GM19238 (cell line): ENCODE measurements around the gene RCOR3.
"Not testable (repeated sequence)": the region's sequence is repeated elsewhere in the genome, so short reads cannot be mapped to it uniquely, and the experiment has no call there.

ENCODE experiments used
- DNase-seq: peaks from one replicate; pipeline ENCODE4 v3.0.0; 2011; ENCODE audit warnings: low spot score; ENCODE audit not compliant: insufficient read length

RCOR3 gene

DNA sequence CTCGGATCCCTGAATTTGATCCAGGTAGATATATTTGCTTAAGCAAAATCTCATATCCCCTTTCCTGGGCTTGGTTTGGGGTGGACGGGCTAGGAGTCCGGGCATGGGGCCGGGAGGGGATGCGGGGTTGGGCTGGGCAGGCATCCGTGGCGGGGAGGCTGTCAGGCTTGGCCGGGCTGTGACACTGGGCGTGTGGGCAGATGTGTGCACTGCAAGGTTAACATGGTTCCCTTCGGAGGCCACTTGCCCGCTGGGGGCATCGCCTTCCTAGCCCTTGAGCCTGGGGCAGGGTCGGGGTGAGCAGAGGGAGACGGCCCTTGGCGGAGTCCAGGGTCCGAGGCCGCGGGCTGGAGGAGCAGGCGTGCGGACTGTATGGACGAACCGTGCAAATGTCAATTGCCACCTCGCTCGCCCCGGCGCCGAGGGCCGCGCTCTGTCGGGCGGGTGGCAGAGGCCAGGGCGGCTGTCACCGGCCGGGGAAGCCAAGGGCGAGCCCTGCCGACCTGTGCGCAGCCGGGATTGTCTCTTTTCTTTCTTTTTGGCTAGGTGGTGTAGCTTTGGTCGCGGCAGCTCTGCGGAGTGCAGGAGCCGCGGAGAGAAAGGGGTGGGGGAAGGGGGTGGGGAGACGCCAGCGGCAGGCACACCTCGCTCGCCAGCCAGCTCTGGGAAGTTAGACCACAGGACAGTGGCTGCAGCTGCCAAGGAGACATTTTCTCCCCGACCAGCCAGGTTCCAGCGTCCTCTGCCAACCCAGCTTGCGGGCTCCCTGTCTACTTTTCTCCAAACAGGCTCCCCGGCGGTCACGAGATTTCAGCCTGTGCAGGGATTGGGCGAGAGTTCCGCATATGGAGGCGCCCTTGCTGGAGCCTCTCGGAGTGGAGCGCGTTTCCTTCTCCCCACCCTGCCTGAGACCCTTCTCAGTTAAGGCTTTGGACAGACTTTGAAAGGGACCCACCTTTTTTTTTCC is 1.3 kb downstream of the RCOR3 start:
- peak; percentile 42 for DNase-seq

DNA sequence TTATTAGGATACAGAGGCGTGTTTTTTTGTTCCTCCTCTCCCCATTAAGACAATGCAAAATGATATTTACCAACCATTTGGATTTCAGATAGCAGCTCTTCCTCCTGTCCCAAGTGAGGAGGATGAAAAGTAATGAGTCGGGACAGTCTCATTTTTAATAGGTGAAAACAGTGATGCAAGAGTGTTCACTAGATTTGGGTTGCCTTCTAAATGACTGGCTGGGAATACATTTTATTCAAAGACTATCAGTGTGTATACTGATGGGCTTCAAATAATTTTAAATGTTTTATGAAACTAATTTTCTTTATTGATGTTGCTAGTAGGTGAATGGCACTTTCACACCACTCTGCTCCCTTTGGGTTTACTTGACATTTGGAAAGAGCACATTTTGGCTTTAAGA is 2.1 kb downstream of the RCOR3 start:
- no peak for DNase-seq

DNA sequence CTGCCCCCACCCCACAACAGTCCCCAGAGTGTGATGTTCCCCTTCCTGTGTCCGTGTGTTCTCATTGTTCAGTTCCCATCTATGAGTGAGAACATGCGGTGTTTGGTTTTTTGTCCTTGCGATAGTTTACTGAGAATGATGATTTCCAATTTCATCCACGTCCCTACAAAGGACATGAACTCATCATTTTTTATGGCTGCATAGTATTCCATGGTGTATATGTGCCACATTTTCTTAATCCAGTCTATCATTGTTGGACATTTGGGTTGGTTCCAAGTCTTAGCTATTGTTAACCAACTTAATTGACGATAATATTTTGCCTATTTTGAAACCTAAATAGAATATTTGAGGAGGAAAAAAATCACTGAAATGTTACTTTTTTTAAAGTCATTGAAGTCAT is 3.9 kb downstream of the RCOR3 start:
- DNase-seq: not testable (repeated sequence)

DNA sequence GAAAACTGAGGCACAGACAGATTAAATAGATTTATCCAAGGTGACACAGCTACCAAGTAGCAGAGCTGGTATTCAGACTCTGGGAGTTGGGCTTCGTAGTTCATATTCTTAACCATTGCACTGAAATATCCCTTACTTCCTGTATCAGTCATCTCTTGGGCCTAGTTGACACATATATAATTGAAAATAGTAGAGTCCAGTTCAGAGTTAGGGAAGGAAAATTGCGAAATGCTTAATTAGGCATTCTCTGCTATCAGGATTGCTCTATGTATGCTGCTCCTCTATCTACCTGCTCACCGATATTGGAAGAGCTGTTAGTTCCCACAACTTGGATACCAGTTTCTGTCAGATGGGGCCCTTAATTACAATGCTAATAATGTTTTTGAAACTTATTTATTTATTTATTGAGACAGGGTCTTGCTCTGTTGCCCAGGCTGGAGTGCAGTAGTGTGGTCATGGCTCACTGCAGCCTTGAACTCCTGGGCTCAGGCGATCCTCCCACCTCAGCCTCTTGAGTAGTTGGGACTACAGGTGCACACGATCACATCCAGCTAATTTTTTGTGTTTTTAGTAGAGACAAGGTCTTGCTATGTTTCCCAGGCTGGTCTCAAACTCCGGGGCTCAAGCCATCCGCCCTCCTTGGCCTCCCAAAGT is 8.2 kb downstream of the RCOR3 start:
- no peak for DNase-seq

DNA sequence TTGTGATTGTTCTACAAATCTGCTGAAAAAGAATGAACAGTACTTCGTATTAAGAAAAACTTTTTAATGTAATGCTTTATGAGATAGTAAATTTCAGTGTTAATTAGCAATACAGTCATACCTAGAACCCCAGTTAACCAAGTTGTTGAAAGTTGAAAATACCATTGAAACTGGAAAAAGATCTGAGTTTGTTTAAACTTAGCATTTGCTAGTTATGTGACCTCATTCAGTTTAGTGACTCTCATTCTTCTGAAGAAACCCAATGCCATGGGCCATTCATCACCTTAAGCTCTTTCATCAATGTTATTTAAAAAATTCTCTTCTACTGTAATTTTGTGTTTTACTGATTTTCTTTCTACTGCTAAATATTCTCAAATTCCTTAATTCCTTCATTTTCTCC is 20.2 kb downstream of the RCOR3 start:
- no peak for DNase-seq

DNA sequence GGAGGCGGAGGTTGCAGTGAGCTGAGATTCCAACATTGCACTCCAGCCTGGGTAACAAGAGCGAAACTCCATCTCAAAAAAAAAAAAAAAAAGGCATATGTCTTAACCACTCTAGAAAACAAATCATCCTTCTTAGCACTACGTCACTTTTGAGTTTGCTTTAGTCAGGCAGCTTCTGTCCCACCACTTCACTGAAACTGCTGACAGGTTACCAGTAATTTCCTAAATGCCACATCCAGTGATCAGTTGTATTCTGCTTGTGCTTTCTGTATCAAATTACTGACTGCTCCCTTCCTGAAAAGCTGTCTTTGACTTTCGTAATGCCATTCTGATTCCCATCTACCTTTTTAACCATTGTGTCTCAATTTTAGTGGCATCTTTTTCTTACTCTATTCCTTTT is 21.7 kb downstream of the RCOR3 start:
- DNase-seq: no peak

DNA sequence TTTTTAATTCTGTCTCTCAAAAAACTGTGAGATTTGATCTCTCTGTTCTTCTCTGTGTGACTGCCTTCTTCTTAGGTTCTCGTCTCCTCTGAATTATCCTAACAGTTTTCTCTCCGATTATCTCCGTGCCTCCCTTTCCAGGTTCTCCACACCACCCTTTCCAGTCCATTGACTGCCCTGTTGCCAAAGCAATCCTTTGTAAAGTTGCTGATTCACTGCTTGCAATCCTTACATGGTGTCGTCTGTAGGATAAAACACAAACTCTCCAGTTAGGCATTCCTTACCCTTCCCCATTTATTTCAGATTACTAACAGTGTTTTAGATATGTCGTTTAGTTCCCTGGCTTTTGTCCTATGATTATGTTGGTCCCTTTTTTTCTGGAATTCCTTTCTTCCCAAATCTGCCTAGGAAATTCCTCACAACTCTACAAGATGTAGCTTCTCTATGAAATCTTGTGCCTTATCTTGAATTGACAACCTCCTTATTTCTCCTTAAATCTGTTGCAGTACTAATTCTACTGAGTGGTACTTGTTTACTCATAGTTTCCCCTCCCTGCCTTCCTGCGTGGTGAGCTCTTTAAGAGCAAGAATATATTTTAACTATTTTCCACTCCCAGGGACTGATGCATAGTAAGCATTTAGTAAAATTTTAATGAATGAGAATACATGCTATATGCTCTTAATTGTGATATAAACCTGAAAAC is 22.3 kb downstream of the RCOR3 start:
- no peak for DNase-seq

DNA sequence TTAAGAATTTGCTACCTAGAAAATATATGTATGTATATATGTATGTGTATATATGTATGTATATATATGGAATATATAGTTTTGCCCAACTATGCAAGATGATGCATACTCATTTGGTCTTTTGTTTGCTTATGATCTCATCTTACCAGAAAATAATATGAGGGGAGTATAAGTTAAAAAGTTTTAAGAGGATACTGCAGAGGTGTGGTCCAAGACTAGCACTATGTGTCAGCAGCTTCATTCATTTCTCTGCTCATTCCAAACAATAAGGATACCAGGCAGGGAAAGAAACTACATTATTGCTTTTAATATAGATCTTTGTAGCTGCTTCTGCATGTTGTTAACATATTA is 22.8 kb downstream of the RCOR3 start:
- DNase-seq: no peak

DNA sequence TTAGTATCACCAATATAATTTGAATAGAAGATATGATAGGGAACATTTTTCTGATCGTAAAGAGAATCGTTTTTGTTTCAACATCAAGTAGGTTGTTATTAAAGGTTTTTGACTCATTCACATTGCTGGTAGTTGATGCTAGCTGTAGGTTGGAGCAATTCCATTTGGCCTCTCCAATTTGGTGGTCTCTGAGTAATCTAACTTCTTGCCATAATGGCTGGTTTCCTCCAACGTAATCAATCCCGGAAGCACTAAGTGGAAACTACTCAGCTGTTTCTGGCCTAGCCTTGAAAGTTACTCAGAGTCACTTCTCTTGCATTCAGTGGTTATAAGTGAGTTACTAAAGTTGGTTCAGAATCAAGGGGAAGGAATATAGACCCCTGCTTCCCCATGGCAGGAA is 26.0 kb downstream of the RCOR3 start:
- DNase-seq: no peak

DNA sequence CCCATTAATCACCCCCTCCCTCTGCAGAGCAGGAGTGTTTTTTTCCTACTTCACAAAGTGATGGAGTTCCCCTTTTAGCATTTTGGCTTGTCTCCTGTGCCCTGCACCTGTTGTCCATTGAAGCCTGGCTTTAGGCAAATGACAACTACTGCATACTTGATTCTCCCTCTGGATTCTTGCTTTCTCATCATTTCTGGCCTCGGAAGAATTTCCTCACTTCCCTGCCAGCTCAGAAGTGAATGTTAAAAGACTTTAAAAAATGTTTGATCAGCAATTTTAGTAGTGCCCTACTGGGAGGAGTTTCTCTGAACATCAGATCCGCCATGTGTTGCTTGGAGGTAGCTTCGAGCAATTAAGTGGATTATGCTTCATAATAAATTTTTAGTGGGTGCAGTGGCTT is 28.1 kb downstream of the RCOR3 start:
- DNase-seq: no peak

DNA sequence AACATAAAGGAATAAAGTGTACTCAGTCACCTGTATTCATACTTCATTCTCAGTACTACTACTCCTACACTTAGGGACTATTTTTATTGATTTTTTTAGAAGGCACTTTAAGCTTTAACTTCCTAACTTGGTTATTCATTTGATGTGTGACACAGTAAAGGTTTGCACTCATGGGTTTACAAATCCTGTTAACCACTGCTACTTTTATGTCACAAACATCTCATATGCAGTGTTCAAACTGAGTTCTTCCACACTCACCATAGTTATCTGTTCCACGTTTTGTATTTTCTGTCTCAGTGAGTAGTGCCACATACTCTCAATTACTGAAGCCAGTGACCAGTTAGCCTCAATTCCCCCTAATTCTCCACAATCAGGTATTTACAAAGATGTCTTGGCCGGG is 33.2 kb downstream of the RCOR3 start:
- DNase-seq: no peak

DNA sequence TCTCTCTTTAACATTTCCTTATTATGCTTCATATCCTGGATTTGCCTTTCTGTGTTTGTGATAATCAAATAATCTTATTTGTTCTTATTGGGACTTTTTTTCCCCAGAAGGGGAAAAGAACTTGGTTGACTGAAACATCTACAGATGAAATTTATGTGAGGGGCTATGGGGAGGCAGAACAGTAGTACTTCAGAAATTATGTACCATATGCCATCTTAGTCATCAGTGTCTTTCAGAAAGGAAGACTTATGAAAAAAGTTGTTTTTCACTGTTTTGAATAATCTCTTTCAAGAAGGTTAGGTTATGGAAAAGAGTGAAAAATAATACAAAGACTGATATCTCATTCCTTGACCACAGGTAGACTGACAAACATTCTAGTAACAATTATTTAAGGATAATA is 37.2 kb downstream of the RCOR3 start:
- DNase-seq: no peak

DNA sequence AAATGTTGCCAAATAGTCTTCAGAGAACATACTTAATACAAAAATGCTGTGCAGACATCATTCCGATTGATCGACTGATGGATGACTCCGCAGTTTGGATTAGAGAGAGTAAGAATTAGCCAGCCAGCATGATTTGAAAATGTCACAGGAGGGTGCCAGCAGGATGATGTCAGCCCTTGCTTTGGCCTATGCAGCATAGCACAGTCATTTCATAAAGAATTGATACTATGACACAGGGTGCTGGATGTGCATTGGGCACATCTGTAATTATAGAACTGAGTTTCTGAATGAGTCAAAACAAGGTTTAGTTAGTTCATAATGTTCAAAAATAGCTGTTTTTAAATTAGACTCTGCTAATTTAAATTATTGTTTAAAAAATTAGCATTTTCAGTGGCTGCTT is 45.9 kb downstream of the RCOR3 start:
- DNase-seq: no peak

DNA sequence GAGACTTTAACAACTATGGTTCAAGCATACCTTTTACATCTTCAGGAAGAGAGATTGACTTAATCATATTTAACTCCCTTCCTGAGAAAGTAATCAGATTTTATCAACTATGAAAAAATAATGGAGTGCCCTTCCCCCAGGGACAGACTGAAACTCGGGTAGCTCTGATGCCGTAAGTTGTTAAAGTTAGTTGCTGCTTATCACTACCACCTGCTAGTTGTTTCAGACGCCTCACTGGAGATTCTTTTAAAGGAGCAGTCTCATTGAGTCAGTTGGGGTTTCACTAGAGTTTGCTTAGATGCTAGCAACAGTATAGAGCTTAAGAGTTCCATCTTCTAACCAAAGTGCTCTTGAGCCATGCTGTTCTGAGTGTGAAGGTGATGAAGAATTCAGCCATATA is 50.5 kb downstream of the RCOR3 start:
- DNase-seq: no peak

DNA sequence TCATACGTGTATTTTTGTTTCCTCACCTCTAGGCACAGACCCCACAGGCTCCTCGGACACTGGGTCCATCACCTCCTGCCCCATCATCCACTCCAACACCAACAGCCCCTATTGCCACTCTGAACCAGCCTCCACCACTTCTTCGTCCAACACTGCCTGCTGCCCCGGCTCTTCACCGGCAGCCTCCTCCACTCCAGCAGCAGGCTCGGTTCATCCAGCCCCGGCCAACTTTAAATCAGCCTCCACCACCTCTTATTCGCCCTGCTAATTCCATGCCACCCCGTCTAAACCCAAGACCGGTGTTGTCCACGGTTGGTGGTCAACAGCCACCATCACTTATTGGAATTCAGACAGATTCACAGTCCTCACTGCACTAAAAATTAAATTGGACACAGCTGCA is 54.2 kb downstream of the RCOR3 start:
- DNase-seq: no peak

DNA sequence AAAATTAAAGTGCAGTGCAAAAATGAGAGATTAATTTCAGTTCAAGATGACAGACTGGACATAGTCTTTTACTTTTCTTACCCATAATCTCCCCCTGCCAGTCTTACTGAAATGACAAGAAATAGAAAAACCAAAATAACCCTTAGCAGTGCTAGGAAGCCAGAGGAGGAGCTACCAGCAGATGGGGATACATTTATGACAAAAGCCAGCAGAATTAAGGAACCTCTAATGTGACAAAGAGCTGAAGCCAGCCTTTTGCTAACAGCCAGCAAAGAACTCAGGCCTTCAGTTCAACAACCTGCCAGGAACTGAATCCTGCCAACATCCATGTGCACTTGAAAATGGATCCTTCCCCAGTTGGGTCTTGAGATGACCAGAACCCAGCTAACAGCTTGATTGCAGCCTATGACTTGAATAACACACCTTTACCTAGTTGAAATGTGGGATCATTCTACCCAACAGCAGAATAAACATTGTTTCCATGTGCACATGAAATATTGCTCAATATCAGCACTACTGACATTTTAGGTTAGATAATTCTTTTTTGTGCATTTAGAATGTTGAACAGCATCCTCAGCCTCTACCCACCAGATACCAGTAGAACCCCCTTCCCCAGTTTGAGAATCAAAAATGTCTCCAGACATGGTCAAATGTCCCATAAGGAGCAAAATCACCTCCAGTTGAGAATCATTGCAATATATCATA is 59.6 kb downstream of the RCOR3 start:
- no peak for DNase-seq

DNA sequence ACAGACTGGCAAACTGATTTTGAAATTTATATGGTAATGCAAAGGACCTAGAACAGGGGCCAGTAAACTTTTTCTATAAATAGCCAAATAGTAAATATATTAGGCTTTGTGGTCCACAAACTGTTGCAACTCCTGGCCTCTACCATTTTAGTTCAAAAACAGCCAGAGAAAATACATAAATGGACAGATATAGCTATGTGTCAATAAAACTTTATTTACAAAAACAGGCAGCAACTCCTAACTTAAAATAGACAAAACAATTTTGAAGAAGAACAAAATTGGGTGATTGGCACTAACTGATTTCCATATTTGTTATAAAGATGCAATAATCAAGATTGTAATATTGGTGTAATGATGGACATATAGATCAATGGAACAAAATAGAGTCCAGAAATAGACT is 60.7 kb downstream of the RCOR3 start:
- no peak for DNase-seq

DNA sequence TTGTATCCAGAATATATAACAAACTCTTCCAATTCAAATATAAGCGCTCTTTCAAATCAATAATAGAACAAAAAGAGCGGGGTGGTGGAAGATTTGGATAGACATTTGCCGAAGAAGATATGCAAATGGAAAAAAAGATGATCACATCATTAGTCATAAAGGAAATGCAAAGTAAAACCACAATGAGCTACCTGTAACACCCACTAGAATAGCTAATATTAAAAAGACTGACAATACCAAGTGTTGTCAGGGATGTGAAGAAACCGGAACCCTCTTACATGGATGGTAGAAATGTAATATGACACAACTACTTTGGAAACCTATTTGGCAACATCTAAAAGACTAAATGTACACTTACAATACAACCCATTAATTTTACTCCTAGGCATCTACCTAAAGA is 61.8 kb downstream of the RCOR3 start:
- no peak for DNase-seq

DNA sequence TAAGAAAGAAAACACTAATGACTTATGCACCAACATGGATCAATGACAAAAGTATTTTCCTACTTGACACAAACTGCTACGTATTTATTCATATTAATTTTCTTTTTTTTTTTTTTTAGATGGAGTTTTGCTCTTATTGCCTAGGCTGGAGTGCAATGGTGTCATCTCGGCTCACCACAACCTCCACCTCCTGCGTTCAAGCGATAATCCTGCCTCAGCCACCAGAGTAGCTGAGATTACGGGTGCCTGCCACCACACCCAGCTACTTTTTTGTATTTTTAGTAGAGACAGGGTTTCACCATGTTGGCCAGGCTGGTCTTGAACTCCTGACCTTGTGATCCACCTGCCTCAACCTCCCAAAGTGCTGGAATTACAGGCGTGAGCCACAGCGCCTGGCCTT is 62.5 kb downstream of the RCOR3 start:
- not testable (repeated sequence) for DNase-seq

DNA sequence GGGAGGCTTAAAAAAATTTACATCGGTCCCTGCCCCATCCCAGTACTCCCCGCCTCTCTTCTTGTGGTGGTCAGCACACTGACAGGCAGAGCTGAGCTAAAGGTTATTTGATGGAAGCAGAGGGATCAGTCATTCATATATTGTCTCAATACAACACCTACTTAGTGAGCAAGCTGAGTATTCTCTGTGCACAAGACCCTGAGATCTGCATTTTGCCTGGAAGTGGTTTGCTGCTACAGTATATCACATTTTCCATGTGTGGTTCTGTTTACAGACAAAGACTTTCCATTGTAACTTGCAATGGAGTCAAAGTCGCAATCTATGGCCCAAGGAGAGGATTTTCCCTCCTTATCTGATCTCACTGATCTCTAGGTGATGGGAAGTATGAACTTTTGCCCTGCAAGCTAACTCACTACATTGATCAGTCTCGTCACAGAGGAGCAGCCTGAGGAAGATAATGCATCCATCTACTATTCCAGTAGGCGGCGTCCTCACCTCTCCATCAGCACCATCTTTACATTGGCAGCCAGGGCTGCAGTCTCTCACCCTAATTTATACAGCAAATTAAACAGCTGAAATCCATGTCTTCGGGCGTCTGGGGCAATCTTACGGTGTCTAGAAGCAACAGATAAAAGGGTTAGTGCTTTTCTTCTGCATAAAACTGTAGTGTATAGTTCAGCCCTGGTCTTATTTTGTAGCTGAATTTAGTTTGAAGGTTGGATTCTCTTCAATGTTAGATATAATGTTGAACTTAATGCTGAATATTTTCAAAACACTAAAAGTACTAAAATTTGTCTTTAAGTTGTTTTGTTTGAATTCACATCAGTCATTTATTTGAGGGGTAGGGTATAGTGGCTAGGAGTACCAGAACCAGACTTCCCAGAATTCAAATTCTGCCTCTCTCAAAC is 64.2 kb downstream of the RCOR3 start:
- DNase-seq: peak; percentile 43
